Epithelial cell of alveolus of lung (primary cell): Measurements from ENCODE around the gene NUDT11. TPM values are rescaled to one million over a fixed set of nuclear protein-coding genes. Genes with fewer than 3 reads are reported as not detected.

Experiments
- total RNA-seq: library from RNA; depleted of rRNA; stranded (reverse); fragments of >200 nt; gene quantifications from 2 replicates; pipeline ENCODE4 v1.2.1, GENCODE V29; 2015

The NUDT11 gene
- total RNA-seq: 7.6 and 11.4 TPM in 2 replicates

GRCh38 chrX:51496501-51497291, at the start of gene NUDT11:
Gene NUDT11 (minus strand): TSS chrX:51496592. CDS start chrX:51496444, 148 bp downstream.

Other genes with a start within 250 kb of the NUDT11 start
- 3.3 and 5.8 TPM in 2 replicates for gene NUDT10, start 163.8 kb downstream of the NUDT11 start, total RNA-seq
- not detected in 2 replicates for gene CENPVL3, start 122.3 kb upstream of the NUDT11 start, total RNA-seq
- gene CENPVL2, start 186.2 kb upstream of the NUDT11 start, total RNA-seq: not detected in 2 replicates
- gene CENPVL1, start 213.9 kb upstream of the NUDT11 start, total RNA-seq: not detected in 2 replicates
- 6.2 and 10.2 TPM in 2 replicates for gene GSPT2, start 246.8 kb upstream of the NUDT11 start, total RNA-seq